Esophagus muscularis mucosa (tissue), 4 donors: ENCODE results near the gene GPR158. TPM values are rescaled to one million over a fixed set of nuclear protein-coding genes. Genes with fewer than 3 reads are reported as not detected.
"Not testable (repeated sequence)": the region's sequence is repeated elsewhere in the genome, so short reads cannot be mapped to it uniquely, and the experiment has no call there.

Experiments used
- DNase-seq: peaks from one replicate; pipeline ENCODE4 v3.0.0-alpha.2; 2017; ENCODE audit errors: extremely low spot score
- H3K27ac ChIP-seq, 4 donors: fragments of 200-600 bp; sonication (generic); replicated peaks in 1 of 4; 1 replicate in 3 of 4; 2 replicates in 1 of 4; pipeline ENCODE4 v1.5.1; 2016 to 2019; ENCODE audit warnings: mild to moderate bottlenecking in 1 of 4
- H3K27me3 ChIP-seq, 4 donors: fragments of 200-600 bp; sonication (generic); one replicate each; pipeline versions ENCODE4 v1.5.1 to v1.6.0; 2016 to 2019
- H3K36me3 ChIP-seq, 4 donors: fragments of 200-600 bp; sonication (generic); one replicate each; pipeline ENCODE4 v1.5.1; 2016 to 2019
- H3K4me1 ChIP-seq, 4 donors: fragments of 200-600 bp; sonication (generic); one replicate each; pipeline ENCODE4 v1.5.1; 2016 to 2019
- H3K4me3 ChIP-seq, 4 donors: fragments of 200-600 bp; sonication (generic); 1 replicate in 2 of 4; 2 replicates in 2 of 4; pipeline ENCODE4 v1.5.1; 2016 to 2019; ENCODE audit warnings: mild to moderate bottlenecking in 4 of 4, moderate library complexity in 1 of 4
- H3K9me3 ChIP-seq, 4 donors: fragments of 200-600 bp; sonication (generic); 1 replicate in 3 of 4; 2 replicates in 1 of 4; pipeline ENCODE4 v1.5.1; 2016 to 2019
- CTCF ChIP-seq, 3 experiments: fragments of 200-600 bp in 2 of 3; fragments of 450-650 bp in 1 of 3; sonication (generic) in 2 of 3; IDR thresholded peaks; one replicate each; pipeline ENCODE4 v1.5.1; 2017 to 2019; ENCODE audit warnings: antibody characterized with exemption in 3 of 3, mild to moderate bottlenecking in 2 of 3, moderate library complexity in 1 of 3
- EP300 ChIP-seq: sonication (generic); formaldehyde crosslinking; IDR thresholded peaks from one replicate; pipeline ENCODE4 v1.6.1; 2017; ENCODE audit warnings: antibody characterized with exemption
- POLR2A ChIP-seq: fragments of 450-650 bp; IDR thresholded peaks from one replicate; pipeline ENCODE4 v1.6.1; 2017; ENCODE audit warnings: antibody characterized with exemption, moderate library complexity, mild to moderate bottlenecking, low read depth
- POLR2AphosphoS5 ChIP-seq, 2 donors: sonication (generic); formaldehyde crosslinking; IDR thresholded peaks; one replicate each; pipeline ENCODE4 v1.6.1; 2017; ENCODE audit warnings: antibody characterized with exemption in 2 of 2
- WGBS: methylation state at CpG from one replicate; pipeline ENCODE4 v1.1.5; 2018; 5-methylcytosine and 5-hydroxymethylcytosine counted together
- intact Hi-C: fragments of 100-400 bp; cut with DNase I; formaldehyde crosslinking; loops from one replicate; pipeline ENCODE4 v1.15.1; 2023
- total RNA-seq, 4 donors: library from RNA; depleted of rRNA; stranded (reverse); fragments of >200 nt; gene quantifications; one replicate each; pipeline versions ENCODE4 v1.1.0 to v1.2.1, GENCODE V29; 2016

The GPR158 gene
- total RNA-seq, 4 donors from 2014 or later = under 0.01 to 0.50 (median 0.13) TPM

DNA sequence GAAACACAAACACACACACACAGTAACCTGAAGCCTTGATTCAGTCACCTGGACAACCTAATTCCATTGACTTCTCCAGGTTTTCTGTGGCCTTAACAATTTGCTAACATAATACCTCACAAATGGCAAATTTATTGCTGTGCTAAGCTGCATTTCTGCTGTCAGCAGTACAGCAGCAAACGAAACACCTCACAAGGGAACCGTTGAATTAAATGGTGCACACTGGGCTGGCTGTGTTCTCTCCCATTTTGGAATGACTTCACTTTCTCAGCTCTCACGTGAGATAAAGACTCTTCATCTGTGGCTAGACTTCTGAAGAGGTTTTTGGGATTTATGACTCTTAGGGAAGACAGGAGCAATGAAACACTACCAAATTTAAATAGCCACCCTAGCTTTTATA, 152.5 kb downstream of the GPR158 start:
- Histone ChIP-seq H3K27ac (no peak overlapping the region), H3K36me3 (no peaks in the 10 kb centered on the region), H3K9me3 (peaks cover 0 to 15% (median 4%) of the 10 kb centered on the region in 4 donors), H3K27me3 (no peaks in the 10 kb centered on the region), H3K4me3 (no peak overlapping the region), H3K4me1 (no peaks in the 10 kb centered on the region)
- 34% methylated on average over 3 of the region's 3 CpGs for WGBS
- TF ChIP-seq POLR2AphosphoS5 (IDR thresholded peaks at IDR 0.05) (no peak), POLR2A (no peak), CTCF (IDR thresholded peaks at IDR 0.05) (no peak), EP300 (no peak)
- intact Hi-C loops = no loop called here
- no peak for DNase-seq

DNA sequence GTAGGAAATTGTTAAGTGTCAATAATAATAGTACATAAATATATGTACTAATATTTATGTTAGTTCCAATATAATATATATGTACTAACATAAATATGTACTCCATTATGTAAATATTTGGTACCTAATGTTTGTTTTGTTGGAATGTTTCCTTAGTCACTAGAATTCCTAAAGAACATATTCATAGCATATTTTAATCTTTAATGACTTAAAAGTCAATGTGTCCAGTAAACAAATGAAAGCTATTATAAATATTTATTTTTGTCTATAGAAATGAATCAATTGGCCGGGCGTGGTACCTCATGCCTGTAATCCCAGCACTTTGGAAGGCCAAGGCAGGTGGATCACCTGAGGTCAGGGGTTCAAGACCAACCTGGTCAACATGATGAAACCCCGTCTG, 153.6 kb downstream of the GPR158 start:
- Histone ChIP-seq H3K4me1 (no peaks in the 10 kb centered on the region), H3K4me3 (no peak overlapping the region), H3K27me3 (no peaks in the 10 kb centered on the region), H3K27ac (no peak overlapping the region), H3K9me3 (peaks cover 0 to 8% (median 2%) of the 10 kb centered on the region in 4 donors), H3K36me3 (no peaks in the 10 kb centered on the region)
- 76% methylated on average over 3 of the region's 3 CpGs for WGBS
- intact Hi-C loops = no loop called here
- no peak for TF ChIP-seq EP300
- no peak for TF ChIP-seq CTCF (IDR thresholded peaks at IDR 0.05)
- TF ChIP-seq POLR2A = no peak
- TF ChIP-seq POLR2AphosphoS5 (IDR thresholded peaks at IDR 0.05) = no peak
- DNase-seq = no peak

DNA sequence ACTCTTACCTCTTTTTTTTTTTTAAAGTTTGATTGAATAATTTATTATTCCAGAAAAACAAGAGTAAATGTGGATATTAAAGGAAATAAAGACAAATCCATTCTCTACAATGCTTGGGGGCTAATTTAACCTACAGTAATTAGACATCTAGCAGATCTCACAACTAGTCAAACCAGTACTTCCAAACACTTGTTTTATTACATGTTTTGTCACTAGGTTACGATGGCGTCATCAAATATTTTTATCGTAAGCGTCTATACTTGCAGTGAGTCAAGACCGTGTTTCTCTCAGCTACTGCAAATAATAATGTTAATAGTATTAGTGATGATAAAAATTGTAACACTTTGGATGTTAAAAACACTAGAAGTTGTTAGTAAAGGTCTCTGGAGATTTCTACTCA, 154.8 kb downstream of the GPR158 start:
- H3K9me3 ChIP-seq, H3K4me1 ChIP-seq, intact Hi-C loops, H3K36me3 ChIP-seq, H3K27ac ChIP-seq, H3K27me3 ChIP-seq, H3K4me3 ChIP-seq, DNase-seq: not testable (repeated sequence)
- WGBS = 87% methylated on average over 5 of the region's 5 CpGs

DNA sequence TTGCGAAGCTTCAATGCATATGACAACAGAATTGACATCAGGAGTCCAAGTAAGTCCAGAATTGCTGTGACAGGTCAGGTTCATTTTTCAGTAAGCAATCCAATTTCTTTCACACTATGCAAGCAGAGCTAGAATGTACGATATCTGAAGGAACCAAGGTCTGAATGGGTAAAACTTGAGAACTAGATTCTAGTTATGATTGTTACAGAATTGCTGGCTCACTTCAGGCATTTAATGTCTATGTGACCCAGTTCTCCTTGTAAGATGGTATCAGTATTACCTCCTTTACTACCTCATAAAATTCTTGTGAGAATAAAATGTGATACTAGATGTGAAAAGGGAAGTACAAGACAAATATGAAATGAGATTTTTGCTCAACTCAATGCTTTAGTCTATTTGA, 159.6 kb downstream of the GPR158 start:
- H3K9me3 ChIP-seq = no peaks in the 10 kb centered on the region
- no peaks in the 10 kb centered on the region for H3K4me1 ChIP-seq
- intact Hi-C loops = no loop called here
- DNase-seq = no peak
- no peak overlapping the region for H3K27ac ChIP-seq
- TF ChIP-seq EP300 = no peak
- WGBS = 87% methylated on average over 2 of the region's 2 CpGs
- H3K4me3 ChIP-seq = no peak overlapping the region
- no peaks in the 10 kb centered on the region for H3K36me3 ChIP-seq
- no peaks in the 10 kb centered on the region for H3K27me3 ChIP-seq

GRCh38 chr10:25336330-25336729, 161.5 kb downstream of the GPR158 start:
- H3K4me1 ChIP-seq = no peaks in the 10 kb centered on the region
- no peak for TF ChIP-seq CTCF (IDR thresholded peaks at IDR 0.05)
- TF ChIP-seq POLR2A = no peak
- no peak for TF ChIP-seq EP300
- TF ChIP-seq POLR2AphosphoS5 (IDR thresholded peaks at IDR 0.05) = no peak
- intact Hi-C loops = no loop called here

GRCh38 chr10:25338271-25338670, 163.5 kb downstream of the GPR158 start:
- H3K9me3 ChIP-seq = no peaks in the 10 kb centered on the region
- no peaks in the 10 kb centered on the region for H3K27me3 ChIP-seq
- H3K36me3 ChIP-seq = no peaks in the 10 kb centered on the region
- H3K4me1 ChIP-seq = no peaks in the 10 kb centered on the region
- H3K27ac ChIP-seq = no peak overlapping the region
- 71% methylated on average over 12 of the region's 12 CpGs for WGBS
- DNase-seq = no peak
- intact Hi-C loops = no loop called here
- no peak for TF ChIP-seq EP300
- no peak overlapping the region for H3K4me3 ChIP-seq

More at GRCh38 chr10:25336330-25336729, 161.5 kb downstream of the GPR158 start:
- H3K9me3 ChIP-seq = no peaks in the 10 kb centered on the region
- DNase-seq = no peak
- H3K27ac ChIP-seq = no peak overlapping the region
- no peaks in the 10 kb centered on the region for H3K36me3 ChIP-seq
- H3K4me3 ChIP-seq = no peak overlapping the region
- H3K27me3 ChIP-seq = no peaks in the 10 kb centered on the region
